ENCODE results near the gene RUSF1. TPM values are rescaled to one million over a fixed set of nuclear protein-coding genes. Genes with fewer than 3 reads are reported as not detected.
A peak's percentile ranks its signal among the peaks of the same experiment; 100 is the strongest.

Gene RUSF1
- total RNA-seq, 6 experiments from 2014 or later: 55.9 to 77.7 (median 63.6) TPM

DNA sequence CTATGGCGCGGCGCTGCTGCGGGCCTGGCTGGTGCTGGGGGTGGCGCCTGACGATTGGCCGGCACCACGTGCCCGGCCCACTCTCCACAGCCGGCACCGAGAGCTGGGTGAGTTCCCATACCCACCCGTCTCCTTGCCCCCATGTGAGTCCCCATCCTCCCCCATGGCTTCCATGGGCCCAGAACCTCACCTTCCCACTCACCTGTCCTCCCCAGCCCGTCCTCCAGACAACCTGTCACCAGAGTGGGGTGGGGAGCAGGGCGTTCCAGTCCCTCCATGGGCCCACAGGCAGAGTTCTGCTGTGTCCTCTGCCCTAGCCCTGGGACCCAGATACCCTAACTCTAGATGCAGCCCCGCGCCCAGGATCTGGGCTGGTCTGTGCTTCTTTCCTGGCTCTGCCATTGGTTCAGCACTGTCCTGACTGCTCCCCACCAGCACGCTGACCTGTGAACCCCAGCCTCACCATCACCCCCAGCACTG lies 43.4 kb downstream of the RUSF1 start:
- TF ChIP-seq, protein P1, sequence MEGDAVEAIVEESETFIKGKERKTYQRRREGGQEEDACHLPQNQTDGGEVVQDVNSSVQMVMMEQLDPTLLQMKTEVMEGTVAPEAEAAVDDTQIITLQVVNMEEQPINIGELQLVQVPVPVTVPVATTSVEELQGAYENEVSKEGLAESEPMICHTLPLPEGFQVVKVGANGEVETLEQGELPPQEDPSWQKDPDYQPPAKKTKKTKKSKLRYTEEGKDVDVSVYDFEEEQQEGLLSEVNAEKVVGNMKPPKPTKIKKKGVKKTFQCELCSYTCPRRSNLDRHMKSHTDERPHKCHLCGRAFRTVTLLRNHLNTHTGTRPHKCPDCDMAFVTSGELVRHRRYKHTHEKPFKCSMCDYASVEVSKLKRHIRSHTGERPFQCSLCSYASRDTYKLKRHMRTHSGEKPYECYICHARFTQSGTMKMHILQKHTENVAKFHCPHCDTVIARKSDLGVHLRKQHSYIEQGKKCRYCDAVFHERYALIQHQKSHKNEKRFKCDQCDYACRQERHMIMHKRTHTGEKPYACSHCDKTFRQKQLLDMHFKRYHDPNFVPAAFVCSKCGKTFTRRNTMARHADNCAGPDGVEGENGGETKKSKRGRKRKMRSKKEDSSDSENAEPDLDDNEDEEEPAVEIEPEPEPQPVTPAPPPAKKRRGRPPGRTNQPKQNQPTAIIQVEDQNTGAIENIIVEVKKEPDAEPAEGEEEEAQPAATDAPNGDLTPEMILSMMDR (IDR thresholded peaks at IDR 0.05): no peak
- DNase-seq: no peak
- no peaks in the 10 kb centered on the region for H3K9me3 Mint-ChIP-seq
- no peaks in the 10 kb centered on the region; the same call in none of the 2 replicates for H3K27me3 Mint-ChIP-seq (ENCODE audit: insufficient read depth)
- peaks cover 9% of the 10 kb centered on the region; the same call in 1 of the 2 replicates for H3K36me3 Mint-ChIP-seq (ENCODE audit: low read depth)
- peaks cover 14% of the 10 kb centered on the region for H3K4me1 Mint-ChIP-seq (ENCODE audit: low read depth)
- H3K4me3 Mint-ChIP-seq: no peak overlapping the region
- H3K27ac Mint-ChIP-seq: no peak overlapping the region

DNA sequence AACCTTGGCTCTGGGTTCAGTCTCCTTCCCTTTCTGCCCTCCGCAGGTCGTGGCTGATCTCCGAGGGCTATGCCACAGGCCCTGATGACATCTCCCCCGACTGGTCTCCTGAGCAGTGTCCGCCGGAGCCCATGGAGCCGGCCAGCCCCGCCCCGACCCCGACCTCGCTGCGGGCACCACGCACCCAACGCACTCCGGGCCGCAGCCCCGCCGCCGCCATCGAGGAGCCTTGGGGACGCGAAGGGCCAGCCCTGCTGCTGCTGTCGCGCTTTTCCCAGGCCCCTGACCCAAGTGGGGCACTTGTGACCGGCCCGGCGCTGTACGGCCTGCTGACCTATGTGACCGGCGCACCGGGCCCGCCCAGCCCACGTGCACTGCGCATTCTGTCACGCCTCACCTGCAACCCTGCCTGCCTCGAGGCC lies 43.8 kb downstream of the RUSF1 start:
- H3K27ac Mint-ChIP-seq: no peak overlapping the region

DNA sequence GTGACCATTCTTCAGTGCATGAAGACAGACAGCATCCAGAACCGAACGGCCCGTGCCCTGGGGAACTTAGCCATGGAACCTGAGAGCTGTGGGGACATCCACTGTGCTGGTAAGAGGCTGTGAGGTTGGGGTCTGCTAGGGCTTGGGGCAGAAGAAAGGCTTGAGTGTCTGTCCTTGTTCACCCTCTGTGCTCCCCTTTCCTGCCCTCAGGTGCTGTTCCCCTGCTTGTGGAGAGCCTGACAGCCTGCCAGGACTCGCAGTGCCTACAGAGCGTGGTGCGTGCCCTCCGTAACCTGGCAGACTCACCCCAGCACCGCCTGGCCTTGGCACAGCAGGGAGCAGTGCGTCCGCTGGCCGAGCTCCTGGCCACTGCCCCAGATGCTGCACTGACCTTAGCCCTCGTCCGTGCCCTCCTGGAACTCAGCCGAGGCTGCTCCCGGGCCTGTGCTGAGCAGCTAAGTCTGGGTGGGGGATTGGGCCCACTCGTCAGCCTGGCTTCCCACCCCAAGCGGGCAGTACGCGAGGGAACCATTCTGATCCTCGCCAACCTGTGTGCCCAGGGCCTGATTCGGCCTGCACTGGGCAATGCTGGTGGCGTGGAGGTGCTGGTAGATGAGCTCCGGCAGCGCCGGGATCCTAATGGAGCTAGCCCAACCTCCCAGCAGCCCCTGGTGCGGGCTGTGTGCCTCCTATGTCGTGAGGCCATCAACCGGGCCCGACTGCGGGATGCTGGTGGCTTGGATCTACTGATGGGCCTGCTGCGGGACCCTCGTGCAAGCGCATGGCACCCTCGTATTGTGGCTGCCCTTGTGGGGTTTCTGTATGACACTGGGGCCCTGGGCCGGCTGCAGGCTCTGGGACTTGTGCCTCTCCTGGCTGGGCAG lies 46.0 kb downstream of the RUSF1 start:
- Mint-ChIP-seq H3K27ac (peak overlapping the region; percentile 11; the same call in 1 of the 2 replicates), H3K4me3 (no peak overlapping the region), H3K27me3 (ENCODE audit: insufficient read depth) (no peaks in the 10 kb centered on the region; the same call in none of the 2 replicates), H3K36me3 (ENCODE audit: low read depth) (peaks cover 9% of the 10 kb centered on the region), H3K4me1 (ENCODE audit: low read depth) (peaks cover 20% of the 10 kb centered on the region), H3K9me3 (no peaks in the 10 kb centered on the region)
- TF ChIP-seq, protein P1 (IDR thresholded peaks at IDR 0.05): no peak
- no peak for DNase-seq

More for the DNA sequence above, 43.8 kb downstream of the RUSF1 start:
- Mint-ChIP-seq H3K27me3 (ENCODE audit: insufficient read depth) (no peaks in the 10 kb centered on the region; the same call in none of the 2 replicates), H3K4me3 (no peak overlapping the region), H3K36me3 (ENCODE audit: low read depth) (peaks cover 9% of the 10 kb centered on the region; the same call in 1 of the 2 replicates), H3K9me3 (no peaks in the 10 kb centered on the region), H3K4me1 (ENCODE audit: low read depth) (peaks cover 14% of the 10 kb centered on the region)
- DNase-seq: no peak
- TF ChIP-seq, protein P1 (IDR thresholded peaks at IDR 0.05): no peak

DNA sequence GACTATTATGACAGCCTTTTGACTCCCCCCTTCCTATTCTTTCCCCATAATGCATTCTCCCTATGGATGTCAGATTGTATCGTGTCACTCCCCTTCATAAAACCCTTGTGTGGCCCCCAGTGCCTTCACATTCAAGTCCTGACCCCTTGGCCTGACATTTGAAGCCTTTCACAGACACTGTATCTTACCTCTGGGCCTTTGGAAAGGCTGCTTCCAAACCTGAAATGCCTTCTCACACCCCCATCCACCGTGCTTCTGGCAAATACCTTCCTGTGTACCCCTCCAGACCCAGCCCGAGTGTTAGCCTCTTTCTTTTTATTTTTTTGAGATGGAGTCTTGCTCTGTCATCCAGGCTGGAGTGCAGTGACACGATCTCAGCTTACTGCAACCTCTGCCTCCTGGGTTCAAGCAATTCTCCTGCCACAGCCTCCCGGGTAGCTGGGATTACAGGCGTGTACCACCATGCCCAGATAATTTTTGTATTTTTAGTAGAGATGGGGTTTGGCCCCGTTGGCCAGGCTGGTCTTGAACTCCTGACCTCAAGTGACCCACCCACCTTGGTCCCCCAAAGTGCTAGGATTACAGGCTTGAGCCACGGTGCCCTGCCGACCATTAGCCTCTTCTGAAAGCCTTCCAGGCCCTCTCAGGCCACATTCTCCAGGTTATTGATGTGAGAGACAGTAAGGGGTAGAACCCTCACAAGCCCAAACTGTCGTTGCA lies 46.8 kb downstream of the RUSF1 start:
- H3K36me3 Mint-ChIP-seq (ENCODE audit: low read depth): peaks cover 5% of the 10 kb centered on the region; the same call in 1 of the 2 replicates

DNA sequence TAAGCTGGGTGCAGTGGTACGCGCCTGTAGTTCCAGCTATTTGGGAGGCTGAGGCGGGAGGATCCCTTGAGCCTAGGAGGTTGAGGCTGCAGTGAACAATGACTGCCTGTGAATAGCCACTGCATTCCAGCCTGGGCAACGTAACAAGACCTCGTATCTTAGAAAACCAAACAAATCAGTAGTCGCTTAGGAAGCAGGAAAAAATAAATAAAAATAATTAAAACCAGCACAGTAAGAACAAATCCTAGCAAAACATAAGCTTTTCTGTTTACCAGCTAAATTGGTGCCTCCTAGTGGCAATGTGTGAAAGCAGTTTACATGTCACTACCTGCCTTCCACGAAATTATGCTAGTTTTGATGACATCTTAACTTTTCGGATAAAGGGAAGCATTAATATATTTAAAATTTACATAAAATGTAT lies 47.6 kb downstream of the RUSF1 start:
- TF ChIP-seq, protein P1 (IDR thresholded peaks at IDR 0.05): peak; percentile 89
- H3K9me3 Mint-ChIP-seq: no peaks in the 10 kb centered on the region
- no peaks in the 10 kb centered on the region; the same call in 1 of the 2 replicates for H3K27me3 Mint-ChIP-seq (ENCODE audit: insufficient read depth)
- H3K4me3 Mint-ChIP-seq: peak overlapping the region; percentile 89
- H3K27ac Mint-ChIP-seq: peak overlapping the region; percentile 92
- peaks cover 31% of the 10 kb centered on the region for H3K4me1 Mint-ChIP-seq (ENCODE audit: low read depth)
- peaks cover 5% of the 10 kb centered on the region; the same call in 1 of the 2 replicates for H3K36me3 Mint-ChIP-seq (ENCODE audit: low read depth)
- DNase-seq: peak; percentile 78

More for the DNA sequence above, 46.8 kb downstream of the RUSF1 start:
- Mint-ChIP-seq H3K27me3 (ENCODE audit: insufficient read depth) (no peaks in the 10 kb centered on the region; the same call in none of the 2 replicates), H3K4me3 (peak overlapping the region; percentile 19; the same call in 1 of the 2 replicates), H3K4me1 (ENCODE audit: low read depth) (peaks cover 26% of the 10 kb centered on the region), H3K9me3 (no peaks in the 10 kb centered on the region), H3K27ac (peak overlapping the region; percentile 83; the same call in 1 of the 2 replicates)
- TF ChIP-seq, protein P1 (IDR thresholded peaks at IDR 0.05): no peak
- no peak for DNase-seq

Measured in HFFc6 (cell line).